Mesothelial cell of epicardium (in vitro differentiated cells): ENCODE measurements around the gene NTM. TPM values are rescaled to one million over a fixed set of nuclear protein-coding genes. Genes with fewer than 3 reads are reported as not detected.

Source experiments
- DNase-seq, 2 experiments: peaks; one replicate each; pipeline ENCODE4 v3.0.0; 2021; ENCODE audit warnings: low spot score in 2 of 2; ENCODE audit not compliant: unreplicated experiment in 2 of 2
- H3K27ac Mint-ChIP-seq: 2 replicates; pipeline ENCODE4 v1.8.0; 2021; ENCODE audit warnings: mixed read lengths
- H3K27me3 Mint-ChIP-seq: 2 replicates; pipeline ENCODE4 v1.8.0; 2021; ENCODE audit warnings: low read depth, mixed read lengths
- H3K36me3 Mint-ChIP-seq: 2 replicates; pipeline ENCODE4 v1.8.0; 2021; ENCODE audit warnings: mixed read lengths
- H3K4me1 Mint-ChIP-seq: 2 replicates; pipeline ENCODE4 v1.8.0; 2021; ENCODE audit warnings: mixed read lengths
- H3K4me3 Mint-ChIP-seq: 2 replicates; pipeline ENCODE4 v1.8.0; 2021; ENCODE audit warnings: mild to moderate bottlenecking, moderate library complexity, mixed read lengths
- H3K9me3 Mint-ChIP-seq: 2 replicates; pipeline ENCODE4 v1.8.0; 2021; ENCODE audit warnings: mixed read lengths
- CTCF ChIP-seq: fragments of 200-600 bp; sonication (generic); IDR thresholded peaks from one replicate; pipeline ENCODE4 v1.5.0; 2021; ENCODE audit warnings: antibody characterized with exemption; ENCODE audit not compliant: unreplicated experiment
- total RNA-seq: library from RNA; stranded (reverse); gene quantifications from 3 replicates; pipeline ENCODE4 v1.2.1, GENCODE V29; 2021

Gene NTM
- total RNA-seq, 1 donor from 2014 or later, result 3.9 TPM

DNA sequence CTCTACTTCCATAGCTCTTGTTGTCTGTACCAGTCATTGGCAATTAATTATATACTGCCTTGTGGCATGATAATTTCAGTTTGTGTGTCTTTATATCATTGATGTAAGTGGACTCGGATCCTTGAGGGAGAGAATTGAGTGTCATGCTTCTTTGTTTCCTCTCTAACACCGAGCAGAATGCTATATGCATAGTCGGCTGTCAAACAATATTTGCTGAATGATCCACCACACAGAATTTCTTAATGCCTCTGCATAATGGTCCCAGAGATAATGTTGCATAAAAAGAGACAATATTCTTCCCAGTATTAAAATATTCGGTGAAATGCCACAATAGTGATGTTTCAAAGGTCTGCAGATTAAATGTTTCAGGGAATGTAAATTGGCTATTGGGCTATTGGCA is 664.8 kb downstream of the NTM start:
- peaks cover 6% of the 10 kb centered on the region for H3K4me1 Mint-ChIP-seq
- peaks cover 83% of the 10 kb centered on the region for H3K27me3 Mint-ChIP-seq

GRCh38 chr11:132035766-132036165 is 665.4 kb downstream of the NTM start:
- Mint-ChIP-seq H3K4me1 (peaks cover 6% of the 10 kb centered on the region), H3K36me3 (no peaks in the 10 kb centered on the region)
- no peak for TF ChIP-seq CTCF

More for the DNA sequence above, 664.8 kb downstream of the NTM start:
- no peak for DNase-seq
- no peaks in the 10 kb centered on the region for H3K36me3 Mint-ChIP-seq
- H3K9me3 Mint-ChIP-seq, result no peaks in the 10 kb centered on the region
- no peak overlapping the region for H3K27ac Mint-ChIP-seq
- no peak overlapping the region for H3K4me3 Mint-ChIP-seq
- TF ChIP-seq CTCF, result no peak

DNA sequence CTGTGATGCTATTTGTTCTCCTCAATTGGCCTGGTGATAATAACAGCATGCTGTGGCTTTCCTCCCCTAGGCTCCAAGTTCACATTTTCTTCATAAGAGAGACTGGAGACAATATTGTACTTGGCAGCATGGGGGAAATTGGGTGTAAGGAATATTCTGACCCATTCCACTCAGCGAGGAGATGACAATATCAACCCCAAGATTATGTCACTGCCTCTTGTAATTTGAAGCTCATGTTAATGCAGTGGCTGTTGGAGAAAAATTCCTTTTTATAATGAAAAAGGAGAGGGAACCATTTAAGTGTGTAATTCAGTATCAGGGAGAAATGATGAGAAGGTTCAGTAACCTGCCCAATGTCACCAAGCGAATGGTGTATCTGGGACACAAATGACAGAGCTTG is 665.8 kb downstream of the NTM start:
- Mint-ChIP-seq H3K4me1 (peaks cover 6% of the 10 kb centered on the region), H3K27me3 (peaks cover 79% of the 10 kb centered on the region), H3K36me3 (no peaks in the 10 kb centered on the region), H3K9me3 (no peaks in the 10 kb centered on the region), H3K4me3 (no peak overlapping the region), H3K27ac (no peak overlapping the region)
- no peak for TF ChIP-seq CTCF
- DNase-seq, result no peak

More at GRCh38 chr11:132035766-132036165, 665.4 kb downstream of the NTM start:
- no peak overlapping the region for H3K4me3 Mint-ChIP-seq
- no peak overlapping the region for H3K27ac Mint-ChIP-seq
- H3K9me3 Mint-ChIP-seq, result no peaks in the 10 kb centered on the region
- DNase-seq, result no peak
- peaks cover 79% of the 10 kb centered on the region for H3K27me3 Mint-ChIP-seq

GRCh38 chr11:132036746-132037466 is 666.5 kb downstream of the NTM start:
- Mint-ChIP-seq H3K36me3 (no peaks in the 10 kb centered on the region), H3K4me1 (peaks cover 6% of the 10 kb centered on the region), H3K9me3 (no peaks in the 10 kb centered on the region), H3K27ac (no peak overlapping the region), H3K4me3 (no peak overlapping the region), H3K27me3 (peaks cover 80% of the 10 kb centered on the region)
- DNase-seq, result no peak
- TF ChIP-seq CTCF, result no peak

GRCh38 chr11:132037467-132037862 is 667.0 kb downstream of the NTM start:
- no peak for TF ChIP-seq CTCF
- peaks cover 78% of the 10 kb centered on the region for H3K27me3 Mint-ChIP-seq
- DNase-seq, result no peak
- H3K36me3 Mint-ChIP-seq, result no peaks in the 10 kb centered on the region
- peaks cover 6% of the 10 kb centered on the region for H3K4me1 Mint-ChIP-seq
- H3K4me3 Mint-ChIP-seq, result no peak overlapping the region
- H3K9me3 Mint-ChIP-seq, result no peaks in the 10 kb centered on the region
- no peak overlapping the region for H3K27ac Mint-ChIP-seq

GRCh38 chr11:132037956-132038355 is 667.5 kb downstream of the NTM start:
- peaks cover 5% of the 10 kb centered on the region for H3K4me1 Mint-ChIP-seq
- no peaks in the 10 kb centered on the region for H3K36me3 Mint-ChIP-seq
- H3K27me3 Mint-ChIP-seq, result peaks cover 76% of the 10 kb centered on the region
- TF ChIP-seq CTCF, result no peak
- no peak overlapping the region for H3K4me3 Mint-ChIP-seq
- DNase-seq, result no peak
- no peak overlapping the region for H3K27ac Mint-ChIP-seq
- H3K9me3 Mint-ChIP-seq, result no peaks in the 10 kb centered on the region
